ENCODE measurements around the gene FTCD.

The FTCD gene

DNA sequence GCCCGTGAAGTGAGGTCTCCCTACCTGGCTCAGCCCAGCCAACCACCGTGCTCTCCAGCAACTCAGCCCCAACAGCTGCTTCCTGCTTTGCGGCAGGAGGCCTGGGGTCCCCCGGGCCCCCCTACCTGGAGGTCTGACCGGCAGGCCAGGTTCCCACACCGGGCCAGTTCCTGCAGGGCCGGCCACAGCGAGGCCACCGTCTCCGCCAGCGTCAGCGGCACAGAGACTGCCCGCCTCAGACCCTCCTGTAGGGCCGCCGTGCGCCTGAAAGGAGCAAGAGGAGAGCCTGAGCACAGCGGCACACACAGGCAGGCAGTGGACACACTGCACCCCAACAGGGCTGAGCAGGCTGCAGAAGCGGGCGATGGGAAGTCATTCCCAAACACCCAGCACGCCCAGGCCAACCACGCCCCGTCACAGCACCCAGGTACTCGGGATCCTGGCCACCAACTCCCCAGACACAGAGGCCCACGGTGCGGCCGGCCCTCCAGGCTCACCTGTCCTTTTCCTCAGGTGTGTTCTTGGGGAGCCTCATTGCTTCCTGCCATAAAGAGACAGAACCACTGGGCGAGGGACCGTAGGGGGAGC lies 16.9 kb downstream of the FTCD start:
- DNase-seq (ENCODE audit: low read depth): no peak

DNA sequence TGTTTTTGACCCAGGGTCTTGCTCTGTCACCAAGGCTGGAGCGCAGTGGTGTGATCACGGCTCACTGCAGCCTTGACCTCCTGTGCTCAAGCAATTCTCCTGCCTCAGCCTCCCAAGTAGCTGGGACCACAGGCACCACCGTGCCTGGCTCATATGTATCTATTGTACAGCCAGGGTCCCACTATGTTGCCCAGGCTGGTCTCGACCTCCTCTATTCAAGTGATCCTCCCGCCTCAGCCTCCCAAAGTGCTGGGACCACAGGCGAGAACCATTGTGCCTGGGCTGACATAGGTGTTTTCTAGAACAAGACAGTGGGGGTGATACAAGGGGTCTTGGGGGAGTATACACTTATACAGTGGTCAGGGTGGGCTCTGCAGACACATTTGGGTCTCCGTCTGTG lies 17.5 kb downstream of the FTCD start:
- DNase-seq (ENCODE audit: low read depth): no peak

DNA sequence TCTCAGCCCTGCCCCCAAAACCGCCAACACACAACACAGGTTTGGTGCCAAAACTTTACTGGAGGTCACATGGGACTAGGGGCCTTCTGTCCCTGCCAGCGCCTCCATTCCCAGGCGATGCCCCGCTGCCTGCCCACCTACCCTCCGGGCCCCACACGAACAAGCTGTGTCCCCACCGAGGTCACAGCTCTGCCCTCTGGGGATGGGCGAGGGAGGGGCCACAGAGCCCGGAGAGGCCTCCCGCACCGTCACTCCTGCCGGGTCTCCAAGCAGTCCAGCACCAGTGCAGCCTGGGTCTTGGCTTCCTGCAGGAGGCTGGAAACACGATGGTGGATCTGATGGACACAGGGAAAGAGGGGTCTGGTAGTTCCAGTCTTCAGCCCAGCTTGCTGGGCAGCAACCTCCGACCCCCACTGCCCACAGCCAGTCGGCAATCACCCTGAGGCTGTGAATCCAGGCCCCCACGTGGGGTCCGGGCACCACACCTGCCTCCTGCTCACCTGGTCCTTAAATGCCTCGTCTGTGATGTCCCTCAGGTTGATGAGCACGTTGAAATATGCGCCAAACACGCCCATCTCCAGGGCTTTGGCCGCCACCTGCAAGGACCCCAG lies 18.5 kb downstream of the FTCD start:
- no peak for DNase-seq (ENCODE audit: low read depth)

DNA sequence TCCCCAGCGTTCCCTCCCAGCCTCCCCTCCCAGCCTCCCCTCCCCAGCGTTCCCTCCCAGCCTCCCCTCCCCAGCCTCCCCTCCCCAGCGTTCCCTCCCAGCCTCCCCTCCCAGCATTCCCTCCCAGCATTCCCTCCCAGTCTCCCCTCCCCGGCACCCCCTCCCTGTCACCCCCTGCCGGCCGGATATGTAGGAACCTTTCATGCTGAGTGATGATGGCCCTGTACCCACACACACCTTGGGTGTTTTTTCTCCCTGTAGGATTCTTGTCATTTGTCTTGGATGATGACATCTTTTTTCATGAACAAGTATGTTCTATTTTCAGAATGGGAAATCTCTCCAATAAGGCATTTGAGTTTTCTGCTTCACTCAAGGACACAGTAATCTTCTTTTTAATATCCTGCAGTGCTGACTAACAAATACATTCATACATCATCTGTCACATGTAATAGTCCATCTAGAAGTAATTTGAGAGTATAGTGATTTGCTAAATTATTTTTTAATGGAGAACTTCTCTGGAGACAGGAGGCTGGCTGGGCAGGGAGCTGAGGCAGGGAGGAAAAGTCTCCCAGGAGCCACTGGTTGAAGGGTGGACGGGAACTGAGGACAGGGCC lies 19.5 kb downstream of the FTCD start:
- no peak for DNase-seq (ENCODE audit: low read depth)

DNA sequence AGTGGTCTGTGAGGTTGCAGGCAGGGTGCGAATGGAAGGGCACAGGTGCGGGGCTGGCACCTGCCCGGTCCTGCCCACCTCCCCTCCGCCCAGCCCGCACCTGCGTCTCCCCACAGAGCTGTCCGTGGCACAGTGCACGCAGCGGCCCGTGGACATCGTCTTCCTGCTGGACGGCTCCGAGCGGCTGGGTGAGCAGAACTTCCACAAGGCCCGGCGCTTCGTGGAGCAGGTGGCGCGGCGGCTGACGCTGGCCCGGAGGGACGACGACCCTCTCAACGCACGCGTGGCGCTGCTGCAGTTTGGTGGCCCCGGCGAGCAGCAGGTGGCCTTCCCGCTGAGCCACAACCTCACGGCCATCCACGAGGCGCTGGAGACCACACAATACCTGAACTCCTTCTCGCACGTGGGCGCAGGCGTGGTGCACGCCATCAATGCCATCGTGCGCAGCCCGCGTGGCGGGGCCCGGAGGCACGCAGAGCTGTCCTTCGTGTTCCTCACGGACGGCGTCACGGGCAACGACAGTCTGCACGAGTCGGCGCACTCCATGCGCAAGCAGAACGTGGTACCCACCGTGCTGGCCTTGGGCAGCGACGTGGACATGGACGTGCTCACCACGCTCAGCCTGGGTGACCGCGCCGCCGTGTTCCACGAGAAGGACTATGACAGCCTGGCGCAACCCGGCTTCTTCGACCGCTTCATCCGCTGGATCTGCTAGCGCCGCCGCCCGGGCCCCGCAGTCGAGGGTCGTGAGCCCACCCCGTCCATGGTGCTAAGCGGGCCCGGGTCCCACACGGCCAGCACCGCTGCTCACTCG lies 23.3 kb downstream of the FTCD start:
- no peak for DNase-seq (ENCODE audit: low read depth)

DNA sequence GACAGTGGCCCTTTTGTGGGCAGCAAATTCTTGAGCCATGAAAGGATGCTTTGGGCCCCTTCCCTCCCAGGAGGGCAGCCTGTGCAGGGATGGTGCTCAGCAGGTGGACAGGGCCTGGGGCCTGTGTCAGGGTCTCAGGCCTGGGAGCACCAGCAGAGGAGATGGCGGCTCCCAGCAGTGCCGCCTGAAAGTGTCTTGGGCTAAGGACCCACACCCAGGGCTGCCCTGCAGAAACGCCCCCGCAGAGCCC lies 23.9 kb downstream of the FTCD start:
- DNase-seq (ENCODE audit: low read depth): no peak

DNA sequence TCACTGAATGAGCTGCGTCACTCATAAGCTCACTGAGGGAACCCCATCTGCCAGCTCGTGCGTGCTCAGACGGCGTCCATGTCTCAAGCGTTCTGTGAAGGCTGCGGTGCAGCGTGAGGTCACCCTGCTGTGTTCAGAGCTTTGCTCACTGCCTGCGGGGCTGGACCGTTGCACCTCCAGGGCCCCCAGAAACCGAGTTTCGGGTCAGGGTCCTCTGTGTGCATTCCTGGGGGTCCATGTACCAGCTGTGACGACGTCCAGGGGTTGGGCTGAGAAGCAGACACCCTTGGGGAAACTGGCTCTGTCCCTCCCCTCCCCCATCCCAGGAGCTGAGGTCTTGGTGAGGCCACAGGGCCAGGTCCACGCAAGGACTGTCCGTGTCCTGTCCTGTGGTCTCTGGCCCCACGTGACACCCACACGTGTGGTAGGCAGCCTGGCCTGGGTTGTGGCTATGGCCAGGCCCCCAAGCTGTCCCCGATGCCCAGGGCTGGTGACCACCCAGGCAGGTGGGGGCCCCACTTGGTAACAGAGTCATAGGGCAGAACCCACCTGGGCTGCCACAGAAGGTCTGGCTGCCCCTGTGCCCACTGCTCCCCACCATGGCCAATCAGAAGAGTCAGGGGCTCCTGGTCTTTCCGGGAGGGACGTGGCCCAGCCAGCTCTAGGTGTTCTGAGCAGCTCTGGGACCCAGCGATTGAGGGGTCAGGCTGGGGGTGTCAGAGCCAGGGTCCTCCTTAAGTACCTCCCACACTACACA lies 24.4 kb downstream of the FTCD start:
- no peak for DNase-seq (ENCODE audit: low read depth)

DNA sequence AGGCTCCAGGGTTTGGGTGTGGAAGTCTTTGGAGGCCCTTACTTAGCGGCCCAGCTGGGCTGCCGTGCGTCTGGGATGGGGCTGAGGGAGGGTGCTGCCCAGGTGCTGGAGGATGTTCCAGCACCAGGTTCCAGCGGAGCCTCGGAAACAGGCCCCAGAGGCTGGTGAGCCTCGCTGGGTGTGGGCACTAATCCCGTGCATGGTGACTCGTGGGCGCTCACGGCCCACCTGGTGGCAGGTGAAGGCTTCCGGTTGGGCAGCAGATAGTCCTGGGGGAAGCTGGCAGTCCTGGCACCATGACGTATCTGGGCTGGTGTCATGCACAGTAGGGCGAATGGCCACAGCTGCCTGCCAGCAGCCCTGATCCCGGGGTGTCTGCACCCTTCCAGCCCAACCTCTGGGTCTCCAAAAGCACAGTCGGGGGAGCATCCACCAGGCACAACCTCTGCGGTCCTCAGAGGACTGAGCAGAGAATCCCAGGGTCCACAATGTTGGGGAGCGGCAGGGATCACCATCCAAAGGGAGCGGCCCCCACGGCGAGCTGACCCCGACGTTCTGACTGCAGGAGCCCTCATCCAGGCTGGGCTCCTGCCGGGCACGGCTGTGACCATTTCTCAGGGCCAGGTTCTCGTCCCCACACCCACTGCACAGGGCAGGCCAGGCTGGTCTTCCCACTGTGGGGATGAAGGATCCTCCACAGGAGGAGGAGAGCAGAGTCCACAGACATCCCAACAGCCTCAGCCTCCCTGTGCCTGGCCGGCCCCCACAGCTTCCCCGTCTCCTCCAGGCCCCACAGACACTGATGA lies 25.3 kb downstream of the FTCD start:
- DNase-seq (ENCODE audit: low read depth): no peak

DNA sequence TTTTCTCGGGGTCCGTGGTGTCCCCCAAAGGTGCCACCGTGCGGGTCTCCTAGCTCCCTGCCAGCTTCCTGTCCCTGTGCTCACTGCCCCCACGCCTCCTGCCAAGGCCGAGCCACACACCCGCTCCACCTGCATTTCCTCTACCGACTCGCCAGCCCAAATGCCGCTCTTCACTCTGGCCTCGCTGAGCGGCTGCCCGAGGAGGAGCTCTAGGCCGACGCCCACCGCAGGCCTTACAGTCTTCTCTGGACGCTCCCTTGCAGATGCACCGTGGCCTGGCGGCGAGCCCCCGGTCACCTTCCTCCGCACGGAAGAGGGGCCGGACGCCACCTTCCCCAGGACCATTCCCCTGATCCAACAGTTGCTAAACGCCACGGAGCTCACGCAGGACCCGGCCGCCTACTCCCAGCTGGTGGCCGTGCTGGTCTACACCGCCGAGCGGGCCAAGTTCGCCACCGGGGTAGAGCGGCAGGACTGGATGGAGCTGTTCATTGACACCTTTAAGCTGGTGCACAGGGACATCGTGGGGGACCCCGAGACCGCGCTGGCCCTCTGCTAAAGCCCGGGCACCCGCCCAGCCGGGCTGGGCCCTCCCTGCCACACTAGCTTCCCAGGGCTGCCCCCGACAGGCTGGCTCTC lies 26.3 kb downstream of the FTCD start:
- no peak for DNase-seq (ENCODE audit: low read depth)

DNA sequence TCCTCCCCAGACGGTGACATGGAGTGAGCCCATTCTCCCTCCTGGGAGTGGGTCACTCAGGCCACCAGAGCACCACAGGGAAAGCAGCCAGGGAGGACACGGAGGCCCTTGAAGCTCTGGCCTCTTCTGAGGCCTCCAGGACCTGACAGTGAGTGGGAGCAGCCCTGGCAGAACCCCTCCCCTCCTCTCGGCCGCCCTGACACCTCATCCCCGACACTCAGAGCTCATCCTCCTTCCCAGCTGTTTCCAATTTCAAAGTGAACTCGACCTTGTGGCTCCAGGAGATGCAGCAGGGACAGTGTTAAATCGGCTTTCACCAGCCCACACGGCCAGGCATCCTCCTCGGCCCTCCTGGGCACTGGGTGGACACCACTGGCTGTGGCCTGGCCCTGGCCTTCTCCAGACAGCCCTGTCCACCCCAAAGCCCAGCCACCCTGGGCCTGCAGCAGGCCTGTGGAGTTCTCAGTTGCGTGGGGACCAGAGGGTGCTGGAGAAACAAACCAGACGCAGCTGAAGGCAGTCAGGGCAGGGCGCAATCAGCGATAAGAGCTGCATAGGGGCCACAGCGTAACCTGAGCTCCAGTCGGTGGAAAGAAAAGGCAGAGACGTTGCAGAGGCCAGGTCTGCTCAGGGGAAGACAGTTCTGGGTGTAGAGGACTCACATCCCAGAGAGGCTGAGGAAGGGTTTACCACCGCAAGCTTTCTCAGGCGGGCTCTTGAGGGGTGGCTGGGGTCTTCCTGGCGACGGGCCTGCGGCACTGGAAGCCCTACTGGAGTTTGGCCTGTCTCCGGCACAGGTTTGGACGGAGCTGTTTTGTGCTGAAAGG lies 27.1 kb downstream of the FTCD start:
- DNase-seq (ENCODE audit: low read depth): no peak

DNA sequence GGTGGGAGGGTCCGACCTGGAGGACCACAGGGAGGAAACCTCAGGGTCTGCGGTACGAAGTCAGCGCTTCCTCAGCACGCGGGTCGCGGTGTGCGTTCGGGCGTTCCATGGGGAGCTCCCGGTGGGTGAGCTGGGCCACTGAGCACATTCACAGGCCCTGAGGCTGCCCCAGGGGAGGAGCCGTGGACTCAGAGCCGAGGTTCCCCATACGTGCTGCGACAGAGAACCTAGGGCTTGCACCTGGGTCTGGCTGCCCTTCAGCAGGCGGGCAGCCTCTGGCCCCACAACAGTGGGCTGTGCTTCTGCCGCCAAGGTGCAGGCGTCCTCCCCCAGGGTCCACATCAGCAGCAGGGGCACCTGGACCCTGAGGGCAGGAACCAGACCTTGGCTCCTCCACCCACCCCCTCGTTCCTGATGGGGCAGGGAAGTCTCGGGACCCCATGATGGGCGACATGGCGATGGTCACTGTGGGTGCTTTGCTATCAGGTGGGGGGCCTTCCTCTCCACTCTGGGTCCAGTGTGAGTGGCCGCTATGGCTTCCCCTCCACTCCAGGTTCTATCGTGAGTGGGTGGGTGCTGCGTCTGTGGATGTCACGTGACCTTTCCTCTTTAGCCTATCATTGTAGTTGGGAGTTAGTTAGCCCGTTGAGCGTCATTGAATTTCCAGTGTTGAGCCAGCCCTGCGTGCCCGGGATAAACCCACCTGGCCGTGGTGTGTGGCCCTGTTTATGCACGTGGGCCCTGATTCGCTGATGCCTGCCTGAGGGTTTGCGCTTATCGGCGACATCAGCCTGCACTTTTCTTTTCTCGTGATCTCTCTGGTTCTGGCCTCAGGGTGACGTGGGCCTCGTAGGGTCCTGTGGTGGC lies 27.9 kb downstream of the FTCD start:
- no peak for DNase-seq (ENCODE audit: low read depth)

DNA sequence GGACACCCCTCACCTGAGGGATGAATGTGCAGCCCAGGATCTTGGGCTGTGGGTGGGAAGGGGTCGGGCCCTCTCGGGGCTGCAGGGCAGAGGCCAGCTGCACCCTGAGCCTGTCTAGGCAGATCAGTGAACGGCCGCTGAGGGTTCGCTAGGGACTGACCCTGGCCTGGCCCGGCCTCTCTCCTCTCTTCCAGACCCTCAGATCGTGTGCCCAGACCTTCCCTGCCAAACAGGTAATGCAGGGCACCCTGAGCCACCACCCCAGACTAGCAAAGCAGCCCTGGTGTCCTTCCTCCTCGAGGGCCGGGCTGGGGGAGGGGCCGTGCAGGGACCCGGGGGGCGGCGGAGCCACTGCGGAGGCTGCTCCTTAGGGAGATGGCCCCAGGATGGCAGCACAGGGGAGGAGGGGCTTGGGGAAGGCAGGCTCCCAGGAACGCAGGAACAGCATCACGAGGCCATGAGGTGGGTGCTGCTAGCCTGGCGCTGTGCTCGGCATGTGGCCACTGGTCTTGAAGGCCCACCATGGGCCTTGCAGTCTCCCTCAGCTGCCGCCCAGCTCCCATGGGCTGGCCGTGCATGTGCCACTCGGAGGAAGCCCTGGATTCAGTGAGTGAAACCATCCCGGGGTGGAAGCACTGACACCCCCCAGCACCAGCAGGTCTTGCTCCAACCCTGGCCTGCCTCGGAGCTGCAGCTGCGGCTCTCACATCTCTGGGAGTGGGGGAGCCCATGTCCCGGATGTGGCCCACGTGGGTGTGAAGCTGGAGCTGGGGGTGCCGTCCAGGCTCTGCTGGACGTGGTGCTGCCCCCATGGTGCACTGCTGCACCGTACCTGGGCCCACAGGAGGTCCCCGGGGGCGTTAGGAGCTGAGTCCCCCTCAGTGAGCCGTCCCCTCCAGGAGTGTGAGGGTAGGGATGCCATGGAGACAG lies 28.8 kb downstream of the FTCD start:
- DNase-seq (ENCODE audit: low read depth): no peak

DNA sequence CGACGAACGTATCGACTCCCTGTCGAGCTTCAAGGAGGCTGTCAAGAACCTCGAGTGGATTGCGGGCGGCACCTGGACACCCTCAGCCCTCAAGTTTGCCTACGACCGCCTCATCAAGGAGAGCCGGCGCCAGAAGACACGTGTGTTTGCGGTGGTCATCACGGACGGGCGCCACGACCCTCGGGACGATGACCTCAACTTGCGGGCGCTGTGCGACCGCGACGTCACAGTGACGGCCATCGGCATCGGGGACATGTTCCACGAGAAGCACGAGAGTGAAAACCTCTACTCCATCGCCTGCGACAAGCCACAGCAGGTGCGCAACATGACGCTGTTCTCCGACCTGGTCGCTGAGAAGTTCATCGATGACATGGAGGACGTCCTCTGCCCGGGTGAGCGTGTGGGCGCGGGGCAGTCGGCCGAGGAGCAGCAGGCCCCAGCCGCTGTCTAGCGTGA lies 29.5 kb downstream of the FTCD start:
- no peak for DNase-seq (ENCODE audit: low read depth)

DNA sequence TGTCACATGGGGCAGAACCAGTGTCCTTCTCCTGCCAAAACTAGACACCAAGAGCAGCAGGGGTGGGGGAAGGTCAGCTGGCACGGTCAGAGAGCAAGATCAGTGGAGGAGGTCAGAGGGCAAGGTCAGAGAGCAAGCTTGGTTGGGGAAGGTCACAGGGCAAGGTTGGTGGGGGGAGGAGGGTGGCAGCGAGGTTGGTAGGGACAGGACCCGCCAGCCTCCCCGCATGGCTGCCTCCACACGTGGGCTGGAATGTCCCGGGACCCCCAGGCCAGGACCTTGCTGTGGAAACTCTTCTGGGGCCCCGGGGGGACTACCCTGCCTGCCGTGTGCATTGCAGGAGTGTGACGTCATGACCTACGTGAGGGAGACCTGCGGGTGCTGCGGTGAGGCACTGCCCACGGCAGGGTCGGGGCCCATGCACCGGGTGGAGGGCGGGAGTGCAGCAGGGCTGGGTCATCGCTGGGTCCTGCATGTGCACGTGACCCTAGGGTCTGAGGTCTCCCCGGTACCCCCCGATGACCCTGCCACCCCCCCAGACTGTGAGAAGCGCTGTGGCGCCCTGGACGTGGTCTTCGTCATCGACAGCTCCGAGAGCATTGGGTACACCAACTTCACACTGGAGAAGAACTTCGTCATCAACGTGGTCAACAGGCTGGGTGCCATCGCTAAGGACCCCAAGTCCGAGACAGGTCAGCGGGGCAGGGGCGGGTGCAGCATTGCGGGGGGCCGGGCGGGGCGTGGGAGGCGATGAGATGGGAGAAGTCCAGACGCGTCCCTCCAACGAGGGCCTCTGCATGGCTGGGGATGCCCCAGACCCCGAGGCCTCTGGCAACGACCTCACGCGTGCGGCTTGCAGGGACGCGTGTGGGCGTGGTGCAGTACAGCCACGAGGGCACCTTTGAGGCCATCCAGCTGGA lies 30.2 kb downstream of the FTCD start:
- no peak for DNase-seq (ENCODE audit: low read depth)

DNA sequence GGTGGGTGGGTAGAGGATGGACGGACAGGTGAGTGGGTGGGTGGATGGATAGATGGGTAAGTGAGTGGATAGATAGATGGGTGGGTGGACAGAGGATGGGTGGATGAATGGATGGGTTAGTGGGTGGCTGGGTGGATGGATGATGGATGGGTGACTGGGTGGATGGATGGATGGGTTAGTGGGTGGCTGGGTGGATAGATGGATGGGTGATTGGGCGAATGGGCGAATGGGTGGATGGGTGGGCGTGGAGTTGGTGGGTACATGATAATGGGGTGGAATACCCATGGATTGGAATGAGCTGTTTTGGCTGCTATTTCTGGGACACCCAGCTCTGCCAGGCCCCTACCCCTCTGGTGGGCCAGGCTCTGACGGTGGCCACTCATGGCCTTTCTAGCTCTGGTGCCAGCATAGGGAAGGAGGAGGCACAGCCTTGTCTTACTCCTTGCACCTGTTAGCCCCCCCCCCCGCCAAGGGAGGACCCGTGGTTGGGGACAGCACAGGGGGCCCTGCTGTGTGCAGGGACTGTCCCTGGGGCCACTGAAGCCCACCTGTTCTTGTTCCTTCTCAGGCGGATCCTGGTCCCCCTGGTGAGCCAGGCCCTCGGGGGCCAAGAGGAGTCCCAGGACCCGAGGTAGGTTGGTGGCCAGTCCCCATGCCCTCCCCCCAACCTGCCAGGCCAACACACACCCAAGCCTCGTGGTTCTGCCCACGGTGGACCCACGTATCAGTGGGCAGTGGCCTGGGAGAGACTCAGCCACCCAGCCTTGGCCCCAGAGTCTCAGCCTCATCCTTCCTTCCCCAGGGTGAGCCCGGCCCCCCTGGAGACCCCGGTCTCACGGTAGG lies 31.1 kb downstream of the FTCD start:
- DNase-seq (ENCODE audit: low read depth): no peak
